ENCODE results near the gene PHRF1. TPM values are rescaled to one million over a fixed set of nuclear protein-coding genes. Genes with fewer than 3 reads are reported as not detected.

PHRF1 gene
- total RNA-seq, 6 experiments from 2014 or later = 15.4 to 21.9 (median 20.3) TPM

DNA sequence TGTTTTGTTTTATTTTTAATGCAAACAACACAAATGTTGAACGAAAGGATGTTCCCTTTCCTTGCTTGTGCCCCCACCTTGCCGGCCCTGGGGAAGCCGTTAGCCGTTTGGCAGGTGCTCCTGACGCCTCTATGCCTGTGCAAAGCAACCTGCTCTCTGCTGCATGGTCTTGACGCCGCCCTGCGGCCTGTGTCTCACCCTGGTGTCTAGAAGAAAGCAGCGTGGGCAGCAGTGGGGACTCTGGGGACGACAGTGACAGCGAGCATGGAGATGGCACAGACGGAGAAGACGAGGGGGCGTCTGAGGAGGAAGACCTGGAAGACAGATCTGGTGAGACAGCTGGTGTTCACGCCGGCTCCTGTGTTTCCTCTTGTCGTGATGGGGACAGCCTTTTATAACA, 5.5 kb downstream of the PHRF1 start:
- ATAC-seq = no peak

DNA sequence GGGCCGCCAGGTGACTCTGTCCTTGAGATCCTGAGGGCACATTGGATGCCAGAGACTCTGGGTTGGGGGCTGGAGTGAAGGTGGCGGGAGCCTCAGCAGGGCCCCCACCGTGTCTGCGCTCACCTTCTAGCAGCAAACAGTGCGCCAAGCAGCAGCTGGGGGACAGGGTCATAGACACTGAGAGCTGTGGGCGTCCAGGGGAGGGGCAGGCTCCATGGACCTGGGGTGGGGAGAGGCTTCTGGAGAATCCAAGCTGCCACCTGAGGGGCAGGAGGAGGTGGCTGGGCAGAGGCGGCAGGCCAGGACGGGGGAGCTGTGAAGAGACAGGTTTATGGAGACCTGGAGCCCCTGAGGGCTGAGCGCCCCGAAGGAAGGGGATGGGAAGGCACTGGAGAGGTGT, 8.0 kb downstream of the PHRF1 start:
- Histone ChIP-seq H3K4me3 (no peak overlapping the region), H3K27me3 (no peaks in the 10 kb centered on the region), H3K9me3 (no peaks in the 10 kb centered on the region), H3K36me3 (peaks cover 0 to 44% (median 15%) of the 10 kb centered on the region in 4 donors), H3K4me1 (peaks cover 0 to 56% (median 31%) of the 10 kb centered on the region in 4 donors), H3K27ac (no peak overlapping the region)
- no peak for DNase-seq
- TF ChIP-seq POLR2A (IDR thresholded peaks at IDR 0.05) = no peak
- TF ChIP-seq, protein P1, sequence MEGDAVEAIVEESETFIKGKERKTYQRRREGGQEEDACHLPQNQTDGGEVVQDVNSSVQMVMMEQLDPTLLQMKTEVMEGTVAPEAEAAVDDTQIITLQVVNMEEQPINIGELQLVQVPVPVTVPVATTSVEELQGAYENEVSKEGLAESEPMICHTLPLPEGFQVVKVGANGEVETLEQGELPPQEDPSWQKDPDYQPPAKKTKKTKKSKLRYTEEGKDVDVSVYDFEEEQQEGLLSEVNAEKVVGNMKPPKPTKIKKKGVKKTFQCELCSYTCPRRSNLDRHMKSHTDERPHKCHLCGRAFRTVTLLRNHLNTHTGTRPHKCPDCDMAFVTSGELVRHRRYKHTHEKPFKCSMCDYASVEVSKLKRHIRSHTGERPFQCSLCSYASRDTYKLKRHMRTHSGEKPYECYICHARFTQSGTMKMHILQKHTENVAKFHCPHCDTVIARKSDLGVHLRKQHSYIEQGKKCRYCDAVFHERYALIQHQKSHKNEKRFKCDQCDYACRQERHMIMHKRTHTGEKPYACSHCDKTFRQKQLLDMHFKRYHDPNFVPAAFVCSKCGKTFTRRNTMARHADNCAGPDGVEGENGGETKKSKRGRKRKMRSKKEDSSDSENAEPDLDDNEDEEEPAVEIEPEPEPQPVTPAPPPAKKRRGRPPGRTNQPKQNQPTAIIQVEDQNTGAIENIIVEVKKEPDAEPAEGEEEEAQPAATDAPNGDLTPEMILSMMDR (IDR thresholded peaks at IDR 0.05) = no peak
- 95% methylated on average over 5 of the region's 10 CpGs for WGBS (ENCODE audit: insufficient coverage, low coverage, low lambda C conversion rate, missing lambda C conversion rate)
- intact Hi-C loops (cut with DNase I) = no loop called here
- ATAC-seq = no peak

More for the DNA sequence above, 5.5 kb downstream of the PHRF1 start:
- DNase-seq = no peak
- H3K9me3 ChIP-seq = no peaks in the 10 kb centered on the region
- no peak overlapping the region for H3K27ac ChIP-seq
- intact Hi-C loops (cut with DNase I) = no loop called here
- H3K36me3 ChIP-seq = peaks cover 0 to 27% (median 8%) of the 10 kb centered on the region in 4 donors
- WGBS (ENCODE audit: insufficient coverage, low coverage, low lambda C conversion rate, missing lambda C conversion rate) = 59% methylated on average over 10 of the region's 17 CpGs
- peaks cover 0 to 56% (median 30%) of the 10 kb centered on the region in 4 donors for H3K4me1 ChIP-seq
- H3K27me3 ChIP-seq = no peaks in the 10 kb centered on the region
- TF ChIP-seq POLR2A (IDR thresholded peaks at IDR 0.05) = no peak
- TF ChIP-seq, protein P1 (IDR thresholded peaks at IDR 0.05) = no peak
- no peak overlapping the region for H3K4me3 ChIP-seq

DNA sequence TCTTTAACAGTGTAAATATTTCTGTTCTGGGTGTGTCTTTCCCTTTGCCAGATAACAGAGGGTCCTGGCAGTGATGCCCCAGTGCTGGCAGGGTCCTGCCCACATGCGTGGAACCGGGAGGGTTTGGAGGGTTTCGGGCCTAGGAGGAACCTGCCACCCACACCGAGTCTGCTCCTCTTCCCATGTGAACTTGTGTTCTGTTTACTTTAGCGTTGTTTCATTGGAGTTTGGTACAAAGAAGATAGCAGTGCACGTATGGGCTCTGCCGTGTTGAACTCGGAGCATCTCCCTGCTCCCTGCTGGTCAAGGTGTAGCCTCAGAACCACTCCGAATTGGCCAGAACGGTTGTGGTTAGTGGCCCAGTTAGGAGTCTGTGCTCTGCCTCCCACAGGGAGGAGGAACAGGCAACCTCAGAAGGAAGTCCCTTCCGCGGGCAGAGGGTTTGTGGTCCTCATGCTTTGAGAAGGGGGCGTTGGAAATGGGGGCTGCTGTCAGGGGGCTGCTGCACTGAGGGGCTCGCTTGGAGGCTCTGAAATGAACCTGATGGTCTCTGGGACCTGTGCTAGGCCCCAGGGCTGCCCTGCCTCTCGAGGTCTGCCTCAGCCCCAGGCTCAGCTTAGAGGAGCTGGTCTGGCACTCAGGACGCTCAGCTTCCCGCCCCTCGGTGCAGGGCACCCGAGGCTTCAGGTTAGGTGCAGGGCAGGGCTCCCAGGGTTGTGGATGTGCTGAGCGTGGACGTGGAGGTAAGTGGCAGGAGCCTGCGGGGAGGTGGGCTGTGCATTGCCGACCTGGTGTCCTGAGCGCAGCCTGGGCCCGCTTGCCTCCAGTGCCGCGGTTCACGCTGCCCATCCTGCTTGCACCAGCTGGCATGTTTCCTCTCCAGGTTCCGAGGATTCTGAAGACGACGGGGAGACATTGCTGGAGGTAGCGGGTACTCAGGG, 10.4 kb downstream of the PHRF1 start:
- Histone ChIP-seq H3K27ac (peak overlapping the region in 1 of 3 donors; percentile 62), H3K27me3 (no peaks in the 10 kb centered on the region), H3K4me1 (peaks cover 0 to 33% (median 20%) of the 10 kb centered on the region in 4 donors), H3K4me3 (no peak overlapping the region), H3K9me3 (no peaks in the 10 kb centered on the region), H3K36me3 (peaks cover 0 to 65% (median 24%) of the 10 kb centered on the region in 4 donors)
- 46% methylated on average over 7 of the region's 32 CpGs for WGBS (ENCODE audit: insufficient coverage, low coverage, low lambda C conversion rate, missing lambda C conversion rate)
- intact Hi-C loops (cut with DNase I) = no loop called here
- peak; percentile 52 to 68 (median 58) for ATAC-seq
- no peak for TF ChIP-seq POLR2A (IDR thresholded peaks at IDR 0.05)
- TF ChIP-seq, protein P1 (IDR thresholded peaks at IDR 0.05) = no peak
- DNase-seq = no peak

DNA sequence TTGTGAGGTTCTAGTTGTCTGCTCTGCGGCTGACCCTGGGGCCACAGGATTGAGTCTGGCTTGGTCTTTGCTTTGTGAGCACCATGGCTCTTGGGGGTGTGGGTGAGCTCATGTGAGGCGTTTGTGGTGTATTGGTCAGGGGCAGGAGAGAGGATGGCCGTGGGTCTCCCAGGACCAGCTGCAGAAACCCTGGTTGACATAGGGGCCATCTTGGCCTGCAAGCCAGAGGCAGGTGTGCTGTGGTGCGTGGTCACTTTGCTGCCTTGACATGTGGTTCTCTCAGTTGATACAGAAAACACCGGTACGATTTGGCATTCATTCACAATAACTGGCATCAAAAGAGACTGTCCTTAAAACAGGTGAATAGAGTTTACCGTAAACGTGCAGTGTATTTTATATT, 11.3 kb downstream of the PHRF1 start:
- H3K27ac ChIP-seq = peak overlapping the region in 2 of 3 donors; percentile 16 to 62
- WGBS (ENCODE audit: insufficient coverage, low coverage, low lambda C conversion rate, missing lambda C conversion rate) = 21% methylated on average over 4 of the region's 8 CpGs
- TF ChIP-seq, protein P1 (IDR thresholded peaks at IDR 0.05) = no peak
- no peak for TF ChIP-seq POLR2A (IDR thresholded peaks at IDR 0.05)

More for the DNA sequence above, 11.3 kb downstream of the PHRF1 start:
- peak; percentile 27 to 49 (median 34) for ATAC-seq
- Histone ChIP-seq H3K36me3 (peaks cover 0 to 64% (median 23%) of the 10 kb centered on the region in 4 donors), H3K9me3 (no peaks in the 10 kb centered on the region), H3K4me3 (no peak overlapping the region), H3K4me1 (peaks cover 0 to 32% (median 20%) of the 10 kb centered on the region in 4 donors), H3K27me3 (no peaks in the 10 kb centered on the region)
- intact Hi-C loops (cut with DNase I) = no loop called here
- DNase-seq = no peak
